Activated CD8-positive, alpha-beta memory T cell treated with anti-CD3 and anti-CD28 coated beads, Interleukin-2, amount 50 U/mL, for 48 hours (primary cell): Measurements from ENCODE around the gene RHOBTB3.
"Not testable (repeated sequence)": the region's sequence is repeated elsewhere in the genome, so short reads cannot be mapped to it uniquely, and the experiment has no call there.

ENCODE experiments used
- DNase-seq: peaks from one replicate; pipeline ENCODE4 v3.0.0-alpha.2; 2020

Gene RHOBTB3

GRCh38 chr5:95730730-95731570 lies at the start of gene RHOBTB3:
TSS of gene RHOBTB3 (plus strand) at chr5:95731336. CDS start at chr5:95731683, 347 bp downstream.
- peak; percentile 70 for DNase-seq

GRCh38 chr5:95682891-95683290 lies 48.2 kb upstream of the RHOBTB3 start, which contains the start of gene SPATA9:
TSS of gene SPATA9 (minus strand) at chr5:95682991. CDS start at chr5:95682854, 137 bp downstream.
- DNase-seq: no peak

- no peak for DNase-seq
Measured at GRCh38 chr5:95684361-95684760, 46.8 kb upstream of the RHOBTB3 start.

GRCh38 chr5:95686651-95687050 lies 44.5 kb upstream of the RHOBTB3 start:
- DNase-seq: no peak

GRCh38 chr5:95689680-95690079 lies 41.5 kb upstream of the RHOBTB3 start:
- no peak for DNase-seq

- DNase-seq: no peak
Measured at GRCh38 chr5:95690333-95690732, 40.8 kb upstream of the RHOBTB3 start.

GRCh38 chr5:95697781-95698681 lies 33.1 kb upstream of the RHOBTB3 start:
- no peak for DNase-seq

- DNase-seq: no peak
Measured at GRCh38 chr5:95699337-95699736, 31.8 kb upstream of the RHOBTB3 start.

- no peak for DNase-seq
Measured at GRCh38 chr5:95701074-95701473, 30.1 kb upstream of the RHOBTB3 start.

- DNase-seq: no peak
Measured at GRCh38 chr5:95704150-95704549, 27.0 kb upstream of the RHOBTB3 start.

- DNase-seq: not testable (repeated sequence)
Measured at GRCh38 chr5:95706196-95706595, 24.9 kb upstream of the RHOBTB3 start.

- DNase-seq: no peak
Measured at GRCh38 chr5:95707055-95707454, 24.1 kb upstream of the RHOBTB3 start.

GRCh38 chr5:95707534-95708188 lies 23.5 kb upstream of the RHOBTB3 start:
- not testable (repeated sequence) for DNase-seq

GRCh38 chr5:95708876-95709275 lies 22.3 kb upstream of the RHOBTB3 start:
- no peak for DNase-seq

- DNase-seq: no peak
Measured at GRCh38 chr5:95709967-95710650, 21.0 kb upstream of the RHOBTB3 start.

- not testable (repeated sequence) for DNase-seq
Measured at GRCh38 chr5:95710651-95711500, 20.3 kb upstream of the RHOBTB3 start.

GRCh38 chr5:95711501-95712346 lies 19.4 kb upstream of the RHOBTB3 start:
- DNase-seq: no peak

GRCh38 chr5:95712347-95712958 lies 18.7 kb upstream of the RHOBTB3 start:
- DNase-seq: peak; percentile 67

GRCh38 chr5:95713246-95713645 lies 17.9 kb upstream of the RHOBTB3 start:
- DNase-seq: not testable (repeated sequence)
